HG03175 (cell line): ENCODE data around the gene PSORS1C2.

ENCODE experiments used
- ATAC-seq: cut with Tn5 transposase; IDR thresholded peaks from one replicate; pipeline ENCODE4 v1.9.1; 2021; ENCODE audit warnings: mild to moderate bottlenecking, moderate library complexity; ENCODE audit not compliant: unreplicated experiment

The PSORS1C2 gene

GRCh38 chr6:31114970-31115849, 23.7 kb downstream of the PSORS1C2 start:
- no peak for ATAC-seq

- ATAC-seq, result no peak
Measured at GRCh38 chr6:31114541-31114878, 24.4 kb downstream of the PSORS1C2 start, which contains the start of gene PSORS1C1. PSORS1C1 (plus strand) TSS chr6:31114800; CDS start chr6:31129633, 14,833 bp downstream.

- ATAC-seq, result no peak
Measured at GRCh38 chr6:31113861-31114540, 24.9 kb downstream of the PSORS1C2 start.

GRCh38 chr6:31112478-31112877, 26.4 kb downstream of the PSORS1C2 start, which contains the start of gene C6orf15:
C6orf15 (minus strand) TSS chr6:31112575; CDS start chr6:31112555, 20 bp downstream.
- no peak for ATAC-seq

DNA sequence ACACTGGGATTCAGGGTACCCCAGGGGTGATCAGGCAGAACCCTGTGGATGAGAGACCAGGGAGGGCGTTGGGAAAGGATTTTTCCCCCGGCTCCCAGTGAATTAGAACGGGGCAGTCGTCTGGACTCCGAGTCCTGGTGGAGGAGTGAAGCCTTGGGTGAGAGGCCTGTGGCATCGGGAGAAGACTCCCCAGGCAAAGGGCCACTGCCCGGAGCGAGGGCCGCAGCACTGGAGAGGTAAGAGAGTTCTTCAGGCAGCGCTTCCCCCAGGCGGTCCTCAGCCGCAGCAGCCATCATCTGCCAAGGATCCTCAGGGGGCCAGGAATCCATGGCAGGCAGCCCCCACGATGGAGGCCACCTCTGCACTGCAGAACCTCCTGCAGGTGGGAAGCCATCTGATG, 27.2 kb downstream of the PSORS1C2 start:
- ATAC-seq, result no peak

- no peak for ATAC-seq
Measured at GRCh38 chr6:31110825-31111582, 27.9 kb downstream of the PSORS1C2 start.

GRCh38 chr6:31107052-31107451, 31.8 kb downstream of the PSORS1C2 start:
- ATAC-seq, result no peak

DNA sequence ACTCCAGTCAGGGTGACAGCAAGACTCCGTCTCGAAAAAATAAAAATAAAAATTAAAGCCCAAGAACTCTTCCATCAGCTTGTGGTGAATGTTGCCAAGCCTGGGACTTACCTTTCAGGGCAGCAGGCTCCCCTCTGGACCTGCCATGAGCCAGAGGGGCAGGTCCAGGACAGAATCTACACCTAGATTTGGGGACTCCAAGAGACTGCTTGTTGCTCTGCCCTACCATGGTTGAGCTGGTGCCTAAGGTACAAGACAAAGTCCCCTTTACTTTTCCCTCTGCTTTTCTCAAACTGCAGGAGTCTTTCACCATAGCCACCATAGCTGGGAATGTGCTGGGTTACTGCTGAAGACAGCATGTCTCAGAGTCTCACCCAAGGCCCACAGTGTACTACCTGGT, 35.7 kb downstream of the PSORS1C2 start:
- no peak for ATAC-seq

DNA sequence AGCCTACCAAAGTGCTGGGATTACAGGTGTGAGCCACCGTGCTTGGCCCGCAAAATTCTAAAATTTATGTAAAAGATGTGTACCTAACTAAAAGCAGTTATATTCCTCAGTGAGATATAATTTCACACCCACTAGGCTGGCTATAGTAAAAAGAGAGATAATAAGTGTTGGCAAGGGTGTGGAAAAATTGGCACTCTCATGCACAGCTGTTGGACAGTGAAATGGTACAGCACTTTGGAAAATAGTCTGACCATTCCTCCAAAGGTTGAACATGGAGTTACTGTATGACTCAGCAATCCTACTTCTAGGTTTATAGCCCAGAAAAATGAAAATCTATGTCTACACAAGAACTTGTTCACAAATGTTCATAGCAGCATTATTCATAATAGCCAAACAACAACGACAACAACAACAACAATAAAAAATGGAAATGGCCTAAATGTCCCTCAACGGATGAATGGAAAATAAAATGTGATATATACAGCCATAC, 40.4 kb downstream of the PSORS1C2 start:
- ATAC-seq, result no peak

GRCh38 chr6:31096656-31097055, 42.2 kb downstream of the PSORS1C2 start:
- ATAC-seq, result no peak

DNA sequence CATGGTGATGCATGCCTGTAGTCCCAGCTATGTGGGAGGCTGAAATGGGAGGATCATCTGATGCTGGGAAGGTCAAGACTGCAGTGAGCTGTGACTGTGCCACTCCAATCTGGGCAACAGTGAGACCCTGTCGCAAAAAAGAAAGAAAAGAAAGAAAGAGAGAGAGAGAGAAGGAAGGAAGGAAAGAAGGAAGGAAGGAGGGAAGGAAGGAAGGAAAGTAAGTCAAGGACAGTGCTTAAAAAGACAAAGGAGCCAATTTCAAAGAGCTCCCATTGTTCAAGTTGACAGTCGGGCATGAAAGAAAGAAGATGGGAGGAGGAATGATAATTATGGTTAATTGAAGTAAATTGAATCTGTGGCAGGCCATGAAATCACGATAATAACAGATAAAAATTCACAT, 42.7 kb downstream of the PSORS1C2 start:
- no peak for ATAC-seq

GRCh38 chr6:31094389-31094881, 44.4 kb downstream of the PSORS1C2 start:
- no peak for ATAC-seq

GRCh38 chr6:31092769-31093505, 45.9 kb downstream of the PSORS1C2 start:
- no peak for ATAC-seq

- no peak for ATAC-seq
Measured at GRCh38 chr6:31092238-31092637, 46.6 kb downstream of the PSORS1C2 start.

GRCh38 chr6:31091680-31092079, 47.2 kb downstream of the PSORS1C2 start:
- ATAC-seq, result no peak

GRCh38 chr6:31090973-31091364, 47.9 kb downstream of the PSORS1C2 start:
- ATAC-seq, result no peak

- no peak for ATAC-seq
Measured at GRCh38 chr6:31090275-31090972, 48.4 kb downstream of the PSORS1C2 start.
